Kidney glomerular epithelial cell (primary cell): ENCODE results near the gene CSRP1.
"Not testable (repeated sequence)": the region's sequence is repeated elsewhere in the genome, so short reads cannot be mapped to it uniquely, and the experiment has no call there.

Experiments
- DNase-seq: peaks from one replicate; lab custom pipeline; 2025; lab: John Stamatoyannopoulos, UW

CSRP1 gene

GRCh38 chr1:201496296-201496690 lies 10.6 kb downstream of the CSRP1 start:
- no peak for DNase-seq

- no peak for DNase-seq
These were observed 11.2 kb downstream of the CSRP1 start for GRCh38 chr1:201495551-201496295.

- peak; percentile 22 for DNase-seq
These were observed 12.9 kb downstream of the CSRP1 start for GRCh38 chr1:201493757-201494617.

GRCh38 chr1:201493026-201493656 lies 13.8 kb downstream of the CSRP1 start:
- not testable (repeated sequence) for DNase-seq

DNA sequence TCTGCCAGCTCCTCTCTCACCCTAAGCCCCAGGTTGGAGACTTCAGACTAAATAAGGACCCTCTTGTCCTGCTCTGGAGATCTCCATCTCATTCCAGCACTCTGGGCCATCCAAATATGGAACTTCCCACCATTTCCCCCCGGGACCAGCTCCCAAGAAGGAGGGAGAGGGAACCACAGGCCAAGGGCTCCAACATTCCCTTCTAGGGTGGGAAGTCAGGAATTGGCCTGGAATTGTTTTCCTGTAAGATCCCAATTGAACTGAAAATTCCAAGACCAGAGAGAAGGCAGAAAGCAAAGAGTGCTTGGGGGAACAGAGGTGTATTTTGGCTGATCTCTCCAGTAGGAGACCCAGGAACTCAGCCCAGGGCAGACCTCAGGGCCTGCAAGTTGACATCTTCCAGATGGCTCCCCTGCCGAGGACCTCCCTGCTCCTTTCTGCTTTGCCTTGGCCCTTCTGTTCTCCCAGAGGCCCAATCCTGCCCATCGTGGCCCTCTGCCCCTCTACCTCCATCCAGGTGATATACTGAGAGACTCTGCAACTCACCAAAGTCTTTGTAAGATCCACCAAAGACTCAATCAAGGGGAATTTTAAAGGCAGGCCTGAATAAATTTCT lies 14.9 kb downstream of the CSRP1 start:
- DNase-seq = no peak

DNA sequence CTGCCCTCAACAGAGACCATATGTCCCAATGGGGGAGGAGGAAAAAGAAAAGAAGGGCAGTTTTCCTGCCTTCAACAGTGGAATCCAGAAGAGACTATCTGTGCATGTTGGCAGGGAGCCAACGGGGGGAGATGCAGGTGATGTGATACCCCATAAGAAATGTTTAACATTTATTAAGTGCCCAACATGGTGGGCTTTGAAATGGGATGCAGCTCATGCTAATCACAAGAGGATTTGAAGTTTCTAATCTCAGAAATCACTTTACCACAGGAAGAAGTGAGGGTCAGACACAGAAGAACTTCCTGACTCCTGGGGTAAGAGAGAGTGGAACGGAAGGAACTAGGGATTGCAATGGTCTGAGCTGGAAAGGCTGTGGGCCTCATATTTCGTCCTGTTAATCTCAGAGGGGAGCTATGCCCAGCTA lies 16.2 kb downstream of the CSRP1 start:
- no peak for DNase-seq

DNA sequence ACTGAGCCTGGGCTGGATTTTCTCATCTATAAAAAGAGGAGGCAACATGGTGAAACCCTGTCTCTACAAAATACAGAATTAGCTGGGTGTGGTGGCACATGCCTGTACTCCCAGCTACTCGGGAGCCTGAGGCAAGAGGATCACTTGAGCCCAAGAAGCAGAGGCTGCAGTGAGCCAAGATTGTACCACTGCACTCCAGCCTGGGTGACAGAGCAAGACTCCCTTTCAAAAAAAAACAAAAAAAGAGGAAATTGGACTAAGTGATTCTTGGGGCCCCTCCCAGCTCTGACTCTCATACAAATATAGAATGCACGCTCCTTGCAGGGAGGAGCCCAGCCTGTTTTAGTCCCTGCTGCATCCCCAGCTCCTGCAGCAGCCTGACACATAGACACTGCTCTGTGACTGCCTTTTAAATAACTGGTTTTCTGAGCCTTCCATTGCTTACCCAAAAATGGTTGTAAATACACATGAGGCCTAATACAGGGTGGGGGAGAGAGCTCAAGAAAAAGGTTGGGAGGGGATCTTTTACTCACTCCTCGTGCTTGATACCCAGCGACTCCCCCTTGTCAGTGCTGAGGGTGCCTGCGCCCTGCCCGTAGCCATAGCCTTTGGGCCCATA lies 17.2 kb downstream of the CSRP1 start:
- DNase-seq = no peak

- peak; percentile 70 for DNase-seq
These were observed 17.9 kb downstream of the CSRP1 start for GRCh38 chr1:201488830-201489589.

GRCh38 chr1:201487742-201488141 lies 19.2 kb downstream of the CSRP1 start:
- DNase-seq = no peak

DNA sequence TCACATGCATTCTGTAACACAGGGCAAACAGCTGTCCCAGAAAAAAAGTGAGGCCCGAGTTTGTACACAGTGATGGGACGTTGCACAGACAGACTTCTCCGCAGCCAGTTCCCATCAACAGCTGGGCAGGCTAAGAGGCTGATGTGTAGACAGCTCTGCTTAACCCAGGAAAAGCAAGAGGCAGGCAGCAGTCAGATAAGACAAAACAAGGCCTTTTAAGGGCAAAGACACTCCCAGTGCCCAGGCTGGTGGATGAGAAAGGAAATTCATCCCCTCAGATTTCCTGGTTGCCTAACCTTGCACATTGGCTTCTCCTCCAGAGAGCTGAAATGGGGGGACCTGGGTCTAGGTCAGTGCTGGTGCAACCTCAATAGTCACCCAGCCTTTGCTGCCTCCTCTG lies 20.7 kb downstream of the CSRP1 start:
- DNase-seq = no peak

DNA sequence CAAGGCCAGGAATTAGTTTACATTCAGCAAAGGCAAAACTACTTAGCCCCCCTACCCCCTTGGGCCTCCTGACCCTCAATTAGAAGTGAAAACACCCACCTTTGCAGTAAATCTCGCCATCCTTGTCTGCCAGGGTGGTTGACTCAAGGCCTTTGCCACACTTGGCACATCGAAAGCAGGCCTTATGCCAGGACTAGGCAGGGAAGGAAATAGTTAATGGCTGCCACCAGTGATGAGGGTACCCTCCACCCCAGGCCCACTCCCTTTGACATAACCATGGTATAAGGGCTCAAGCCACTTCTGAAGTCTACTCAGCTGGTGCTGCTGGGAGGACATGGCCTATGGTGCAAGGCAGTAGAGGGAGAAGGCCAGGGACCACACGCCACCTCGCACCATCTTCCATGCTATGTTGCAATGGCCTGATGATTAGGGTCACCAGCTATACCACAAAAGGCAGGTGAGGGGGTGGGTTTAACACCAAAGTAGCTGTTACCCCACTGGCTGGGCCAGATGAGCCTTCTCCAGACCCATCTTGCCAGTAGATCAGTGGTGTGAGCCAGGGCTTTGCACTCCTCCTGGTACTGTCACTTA lies 21.6 kb downstream of the CSRP1 start:
- DNase-seq = no peak

- no peak for DNase-seq
These were observed 23.5 kb downstream of the CSRP1 start for GRCh38 chr1:201483373-201483949.

DNA sequence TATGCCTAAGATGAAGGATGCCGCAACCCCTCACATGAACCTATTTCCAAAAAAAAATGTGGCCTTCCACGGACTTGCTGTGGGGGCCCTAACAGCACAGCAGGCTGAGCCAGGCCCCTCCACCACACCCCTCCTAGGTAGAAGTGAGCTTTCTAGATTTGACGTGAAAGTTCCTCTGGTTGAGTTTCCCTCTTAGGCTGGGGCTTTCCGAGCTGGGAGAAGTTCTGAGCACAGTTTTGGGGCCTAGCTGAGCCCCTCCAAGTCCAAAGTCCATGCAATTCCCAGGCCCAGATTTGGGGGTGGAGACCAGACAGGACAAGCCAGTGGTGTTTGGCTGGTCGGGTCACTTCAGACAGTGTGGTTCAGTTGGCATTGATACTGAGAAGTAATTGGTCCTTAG lies 24.2 kb downstream of the CSRP1 start:
- no peak for DNase-seq

GRCh38 chr1:201481761-201482493 lies 25.0 kb downstream of the CSRP1 start:
- DNase-seq = peak; percentile 45

GRCh38 chr1:201481004-201481380 lies 25.9 kb downstream of the CSRP1 start:
- no peak for DNase-seq

- peak; percentile 74 for DNase-seq
These were observed 26.5 kb downstream of the CSRP1 start for GRCh38 chr1:201480231-201481003.

DNA sequence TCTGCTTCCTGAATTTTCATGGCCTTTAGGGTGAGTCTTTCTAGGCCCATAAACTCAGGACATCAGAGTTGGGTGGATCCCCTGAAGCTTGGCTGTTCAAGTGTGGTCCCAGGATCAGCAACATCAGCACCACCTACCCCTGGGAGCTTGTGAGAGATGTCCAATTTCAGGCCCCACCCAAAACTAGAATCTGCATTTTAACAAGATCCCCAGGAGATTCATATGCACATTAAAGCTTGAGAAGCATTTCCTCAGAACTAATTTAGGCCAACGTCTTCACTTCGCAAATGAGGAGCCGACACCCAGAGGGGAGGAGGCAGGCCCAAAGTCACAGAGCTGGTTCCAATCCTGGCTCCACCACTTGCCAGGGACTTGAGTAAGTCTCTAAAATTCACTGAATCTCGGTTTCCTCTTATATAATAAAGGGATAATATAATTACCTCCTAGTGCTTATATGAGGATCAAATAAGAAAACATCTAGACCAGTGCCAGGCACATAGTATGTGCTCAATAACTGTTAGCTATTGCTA lies 27.7 kb downstream of the CSRP1 start:
- DNase-seq = no peak

GRCh38 chr1:201478666-201479065 lies 28.3 kb downstream of the CSRP1 start:
- DNase-seq = not testable (repeated sequence)
